K562 (cell line): ENCODE measurements around the gene CD82. TPM values are rescaled to one million over a fixed set of nuclear protein-coding genes. Genes with fewer than 3 reads are reported as not detected.

Experiments
- ATAC-seq: fragments of 200-7000 bp; cut with Tn5 transposase; 3 replicates; pipeline ENCODE4 v1.9.1; 2020; ENCODE audit warnings: moderate library complexity
- BruUV-seq: library from RNA; stranded (reverse); fragments of 400-500 nt; replicated peaks from 2 replicates; lab custom pipeline; 2021; lab: Mats Ljungman, UMichigan
- CTCF ChIA-PET: fragments of 300-600 bp; formaldehyde crosslinking; extraction: SDS; loops from one replicate; lab custom pipeline; 2021; ENCODE audit warnings: low intra/inter-chr PET ratio; lab: Yijun Ruan, JAX
- POLR2A ChIA-PET: fragments of 300-600, 350-650 bp; sonication (Branson Sonifier 250); formaldehyde crosslinking; extraction: SDS; loops from one replicate; lab custom pipeline; 2021; ENCODE audit warnings: antibody characterized with exemption, inconsistent platforms; lab: Yijun Ruan, JAX
- DNase-seq, 4 experiments: peaks; one replicate each; pipeline versions ENCODE4 v3.0.0 to v3.0.0-alpha.2; 2011 to 2018; ENCODE audit warnings: low spot score in 3 of 4, mixed read lengths in 3 of 4; ENCODE audit errors: extremely low read depth in 1 of 4
- FAIRE-seq: peaks from 2 replicates; lab custom pipeline; 2011; peaks lifted over from hg19 to GRCh38; lab: Jason Lieb, UNC
- H2AFZ ChIP-seq: 2 replicates; pipeline ENCODE4 v1.6.0; 2011; ENCODE audit warnings: low read depth, low read length, control low read depth, inconsistent platforms
- H3K27ac ChIP-seq: fragments of 200-600 bp; 3 replicates; pipeline ENCODE4 v1.8.0; 2011; ENCODE audit warnings: low read depth, mild to moderate bottlenecking, control low read depth, inconsistent platforms, low read length, moderate library complexity, mixed read lengths; ENCODE audit errors: extremely low read depth
- H3K27me3 ChIP-seq, 2 experiments: fragments of 300-600 bp in 1 of 2; 2 replicates in 1 of 2; 3 replicates in 1 of 2; pipeline versions ENCODE4 v1.6.0 to v1.8.0; 2011; ENCODE audit warnings: inconsistent platforms in 2 of 2, low read length in 2 of 2, mild to moderate bottlenecking in 1 of 2, mixed read lengths in 1 of 2, moderate library complexity in 1 of 2; ENCODE audit not compliant: control insufficient read depth in 2 of 2, insufficient read depth in 2 of 2
- H3K36me3 ChIP-seq: fragments of 300-600 bp; 3 replicates; pipeline ENCODE4 v1.8.0; 2011; ENCODE audit warnings: mild to moderate bottlenecking, low read length, inconsistent platforms; ENCODE audit not compliant: control insufficient read depth, insufficient read depth
- H3K4me1 ChIP-seq, 2 experiments: fragments of 200-600 bp in 1 of 2; replicated peaks in 1 of 2; 2 replicates in 1 of 2; 3 replicates in 1 of 2; pipeline versions ENCODE4 v1.5.1 to v1.8.0; 2011; ENCODE audit warnings: inconsistent platforms in 2 of 2, low read length in 2 of 2, mild to moderate bottlenecking in 1 of 2, mixed read lengths in 1 of 2, moderate library complexity in 1 of 2; ENCODE audit not compliant: control insufficient read depth in 2 of 2, insufficient read depth in 2 of 2
- H3K4me2 ChIP-seq: 2 replicates; pipeline ENCODE4 v1.6.1; 2011; ENCODE audit warnings: low read length, control low read depth, inconsistent platforms, mixed read lengths; ENCODE audit not compliant: insufficient read depth
- H3K4me3 ChIP-seq: fragments of 200-600 bp; sonication (generic), shearing (Covaris generic); 2 replicates; pipeline ENCODE4 v1.5.1; 2016; ENCODE audit warnings: control low read depth, inconsistent platforms
- H3K79me2 ChIP-seq: fragments of 200-600 bp; 3 replicates; pipeline ENCODE4 v1.8.0; 2011; ENCODE audit warnings: low read length, inconsistent platforms; ENCODE audit not compliant: control insufficient read depth, insufficient read depth
- H3K9ac ChIP-seq, 2 experiments: 2 replicates each; pipeline versions ENCODE4 v1.6.0 to v1.6.1; 2011; ENCODE audit warnings: low read depth in 2 of 2, low read length in 2 of 2, control low read depth in 1 of 2, inconsistent platforms in 1 of 2, mild to moderate bottlenecking in 1 of 2, mixed read lengths in 1 of 2; ENCODE audit not compliant: insufficient read depth in 1 of 2
- H3K9me1 ChIP-seq: one replicate; pipeline ENCODE4 v1.6.0; 2011; ENCODE audit warnings: inconsistent platforms, mild to moderate bottlenecking, low read length, moderate library complexity; ENCODE audit not compliant: control insufficient read depth, insufficient read depth
- H3K9me3 ChIP-seq: replicated peaks from 2 replicates; pipeline ENCODE4 v1.5.1; 2011; ENCODE audit warnings: low read depth, low read length, inconsistent platforms; ENCODE audit not compliant: control insufficient read depth, insufficient read depth
- H4K20me1 ChIP-seq: replicated peaks from 2 replicates; pipeline ENCODE4 v1.6.1; 2011; ENCODE audit warnings: low read length, inconsistent platforms, mixed read lengths; ENCODE audit not compliant: control insufficient read depth, insufficient read depth
- ADNP ChIP-seq: fragments of 200-800 bp; sonication (Bioruptor generic); IDR thresholded peaks from 2 replicates; pipeline ENCODE4 v1.6.1; 2016; ENCODE audit warnings: missing genetic modification characterization, missing compliant biosample characterization
- BCOR ChIP-seq: fragments of 450-650 bp; IDR thresholded peaks from 2 replicates; pipeline ENCODE4 v1.6.1; 2016
- BRD9 ChIP-seq: fragments of 450-650 bp; IDR thresholded peaks from 2 replicates; pipeline ENCODE4 v1.6.1; 2018; ENCODE audit warnings: low read depth; ENCODE audit not compliant: partially characterized antibody
- E2F3 ChIP-seq: fragments of 250-450 bp; sonication (Bioruptor Pico); IDR thresholded peaks from 2 replicates; pipeline ENCODE4 v1.4.0; 2020; ENCODE audit warnings: mild to moderate bottlenecking
- HDAC2 ChIP-seq: fragments of 450-650 bp; IDR thresholded peaks from 2 replicates; pipeline ENCODE4 v1.6.1; 2016; ENCODE audit warnings: mild to moderate bottlenecking
- JUN ChIP-seq, 2 experiments: sonication (generic) in 1 of 2; formaldehyde crosslinking in 1 of 2; IDR thresholded peaks; 2 replicates each; pipeline versions ENCODE4 v1.6.1 to v1.8.0; 2012 to 2022; ENCODE audit warnings: borderline replicate concordance in 2 of 2, mild to moderate bottlenecking in 2 of 2, improper control_type of control experiment in 1 of 2, low read depth in 1 of 2, low read length in 1 of 2, missing genetic modification reagents in 1 of 2
- KDM1A ChIP-seq, 2 experiments: fragments of 450-650 bp; IDR thresholded peaks; 2 replicates each; pipeline ENCODE4 v1.6.1; 2016; ENCODE audit warnings: mild to moderate bottlenecking in 2 of 2
- L3MBTL2 ChIP-seq: fragments of 450-650 bp; IDR thresholded peaks from 2 replicates; pipeline ENCODE4 v1.6.1; 2016; ENCODE audit warnings: mild to moderate bottlenecking, moderate library complexity
- MCM5 ChIP-seq: fragments of 450-650 bp; IDR thresholded peaks from 2 replicates; pipeline ENCODE4 v1.6.1; 2016; ENCODE audit warnings: low read depth
- PHF20 ChIP-seq: fragments of 450-650 bp; IDR thresholded peaks from 2 replicates; pipeline ENCODE4 v1.6.1; 2018; ENCODE audit not compliant: partially characterized antibody
- PTBP1 ChIP-seq: fragments of 200-400 bp; formaldehyde crosslinking; IDR thresholded peaks from 2 replicates; pipeline ENCODE4 v1.6.1; 2017; ENCODE audit warnings: low read depth, low read length
- RBM25 ChIP-seq: fragments of 200-400 bp; formaldehyde crosslinking; IDR thresholded peaks from 2 replicates; pipeline ENCODE4 v1.6.1; 2018; ENCODE audit warnings: low read length, low read depth, moderate library complexity; ENCODE audit not compliant: severe bottlenecking
- RCOR1 ChIP-seq, 2 experiments: IDR thresholded peaks; 2 replicates each; pipeline ENCODE4 v1.6.1; 2012; ENCODE audit warnings: low read depth in 2 of 2, low read length in 2 of 2, borderline replicate concordance in 1 of 2, improper control_type of control experiment in 1 of 2
- RFX7 ChIP-seq: fragments of 250-450 bp; sonication (Bioruptor Pico); IDR thresholded peaks from 2 replicates; pipeline ENCODE4 v1.5.1; 2021; ENCODE audit warnings: mild to moderate bottlenecking
- SETDB1 ChIP-seq: IDR thresholded peaks from one replicate; pipeline ENCODE4 v1.6.1; 2012; ENCODE audit warnings: low read length, control low read depth, inconsistent platforms
- SMAD4 ChIP-seq: fragments of 250-450 bp; sonication (Bioruptor Pico); conservative IDR thresholded peaks from 2 replicates; pipeline ENCODE4 v1.8.0; 2021; ENCODE audit warnings: inconsistent platforms, mild to moderate bottlenecking, moderate library complexity
- SMARCA5 ChIP-seq: fragments of 450-650 bp; IDR thresholded peaks from 2 replicates; pipeline ENCODE4 v1.6.1; 2016
- TAF15 ChIP-seq: fragments of 200-400 bp; formaldehyde crosslinking; IDR thresholded peaks from 2 replicates; pipeline ENCODE4 v1.6.1; 2017; ENCODE audit warnings: mild to moderate bottlenecking, low read depth, low read length, moderate library complexity
- ZFP36 ChIP-seq: fragments of 150-350 bp; IDR thresholded peaks from 2 replicates; pipeline ENCODE4 v1.6.1; 2018; ENCODE audit warnings: low read length, low read depth; ENCODE audit not compliant: partially characterized antibody
- WGBS: fragments of 100-300 bp; shearing (Covaris generic); methylation state at CpG from one replicate; pipeline ENCODE4 v1.1.6; 2016; ENCODE audit warnings: low coverage, mixed read lengths; ENCODE audit not compliant: insufficient coverage; ENCODE audit errors: missing lambda C conversion rate; 5-methylcytosine and 5-hydroxymethylcytosine counted together
- in situ Hi-C: fragments of 300-500 bp; cut with MboI; formaldehyde crosslinking; loops from 4 replicates; pipeline ENCODE4 v1.15.0; 2018; ENCODE audit warnings: inconsistent platforms, mixed read lengths
- intact Hi-C: fragments of 100-400 bp; cut with micrococcal nuclease; formaldehyde crosslinking; loops from 2 replicates; pipeline ENCODE4 v1.14.2; 2022
- polyA plus RNA-seq, 8 experiments: library from polyadenylated mRNA; depleted of rRNA in 4 of 8; stranded (reverse) in 5 of 8; unstranded in 3 of 8; fragments of >200 nt; fragmentation: Nextera tagmentation in 2 of 8; fragmentation: Illumina TruSeq in 1 of 8; extraction: Ambion mirVana in 2 of 8; extraction: Trizol in 1 of 8; gene quantifications; 2 replicates each; pipeline versions ENCODE4 v1.2.1 to v1.2.3, GENCODE V29; 2011 to 2014; ENCODE audit warnings: inconsistent platforms in 1 of 8, missing spikeins in 1 of 8
- total RNA-seq, 7 experiments: library from RNA; depleted of rRNA in 6 of 7; stranded (reverse); fragments of >200 nt in 6 of 7; fragmentation: Illumina TruSeq in 2 of 7; extraction: Trizol in 2 of 7; gene quantifications; 2 replicates each; pipeline versions ENCODE4 v1.2.1 to v1.2.3, GENCODE V29; 2011 to 2021; ENCODE audit warnings: low replicate concordance in 1 of 7
- TF ChIP-seq, protein P1 (sequence below): fragments of 200-800 bp; sonication (Bioruptor generic); IDR thresholded peaks from 2 replicates; pipeline ENCODE4 v1.6.1; 2017; ENCODE audit warnings: missing genetic modification characterization, missing compliant biosample characterization
- TF ChIP-seq, protein P2 (sequence below): sonication (generic); formaldehyde crosslinking; IDR thresholded peaks from 2 replicates; pipeline ENCODE4 v1.8.0; 2022; ENCODE audit warnings: missing genetic modification reagents, mild to moderate bottlenecking, borderline replicate concordance

Gene CD82
- total and polyA plus RNA-seq, 9 of the 15 experiments (the other 6 are each of a cell fraction or from before 2014, with no cell fraction given): 0.27 to 9.4 (median 3.0) TPM

- in situ Hi-C loops: no loop called here
- ATAC-seq (no peak), DNase-seq (no peak), FAIRE-seq (no peak)
- Histone ChIP-seq H3K36me3 (no peaks in the 10 kb centered on the region; the same call in 2 of the 3 replicates), H3K27ac (peak overlapping the region; percentile 70; the same call in 2 of the 3 replicates), H3K4me3 (no peak overlapping the region), H3K4me2 (no peak overlapping the region), H4K20me1 (no peaks in the 10 kb centered on the region), H2AFZ (peak overlapping the region; percentile 97), H3K27me3 (no peaks in the 10 kb centered on the region), H3K9me3 (peaks cover 3% of the 10 kb centered on the region; the same call in 1 of the 2 replicates)
- CTCF ChIA-PET: no interaction called here
- intact Hi-C loops: no loop called here
- POLR2A ChIA-PET: interaction anchor here (0.6 kb wide), 1 partner anchor 79 kb away, joined by 3 read pairs; no protein-coding TSS in a partner anchor
- BruUV-seq: no TSS peak
- 85% methylated on average over 2 of the region's 2 CpGs for whole genome bisulfite sequencing
- TF ChIP-seq E2F3 (no peak), L3MBTL2 (0 out of 2 replicates have a peak, but pooled peaks have one; percentile 4), BRD9 (peak; percentile 84), RBM25 (peak; percentile 96), RFX7 (CRISPR knock-in tag) (no peak), PTBP1 (0 out of 2 replicates have a peak, but pooled peaks have one; percentile 71), SETDB1 (no peak), PHF20 (peak; percentile 21), HDAC2 (peak; percentile 57; the same call in 1 of the 2 replicates), ADNP (tag) (peak; percentile 89), BCOR (peak; percentile 92), TAF15 (no peak), KDM1A (IDR thresholded peaks at IDR 0.05) (peak; percentile 66 to 84), RCOR1 (IDR thresholded peaks at IDR 0.05; ENCODE audit: borderline replicate concordance in 1 of 2, low read depth in 2 of 2, low read length in 2 of 2) (peak in 1 of 2 experiments; percentile 43; a peak in 1 of 4 replicates), JUN (IDR thresholded peaks at IDR 0.05; ENCODE audit: borderline replicate concordance, low read depth, low read length) (no peak), JUN (CRISPR knock-in tag; IDR thresholded peaks at IDR 0.05; ENCODE audit: borderline replicate concordance) (no peak), ZFP36 (peak; percentile 89), MCM5 (no peak), SMAD4 (CRISPR knock-in tag) (no peak), SMARCA5 (peak; percentile 88)
- TF ChIP-seq, protein P1, sequence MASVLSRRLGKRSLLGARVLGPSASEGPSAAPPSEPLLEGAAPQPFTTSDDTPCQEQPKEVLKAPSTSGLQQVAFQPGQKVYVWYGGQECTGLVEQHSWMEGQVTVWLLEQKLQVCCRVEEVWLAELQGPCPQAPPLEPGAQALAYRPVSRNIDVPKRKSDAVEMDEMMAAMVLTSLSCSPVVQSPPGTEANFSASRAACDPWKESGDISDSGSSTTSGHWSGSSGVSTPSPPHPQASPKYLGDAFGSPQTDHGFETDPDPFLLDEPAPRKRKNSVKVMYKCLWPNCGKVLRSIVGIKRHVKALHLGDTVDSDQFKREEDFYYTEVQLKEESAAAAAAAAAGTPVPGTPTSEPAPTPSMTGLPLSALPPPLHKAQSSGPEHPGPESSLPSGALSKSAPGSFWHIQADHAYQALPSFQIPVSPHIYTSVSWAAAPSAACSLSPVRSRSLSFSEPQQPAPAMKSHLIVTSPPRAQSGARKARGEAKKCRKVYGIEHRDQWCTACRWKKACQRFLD (CRISPR knock-in tag): no peak
- TF ChIP-seq, protein P2, sequence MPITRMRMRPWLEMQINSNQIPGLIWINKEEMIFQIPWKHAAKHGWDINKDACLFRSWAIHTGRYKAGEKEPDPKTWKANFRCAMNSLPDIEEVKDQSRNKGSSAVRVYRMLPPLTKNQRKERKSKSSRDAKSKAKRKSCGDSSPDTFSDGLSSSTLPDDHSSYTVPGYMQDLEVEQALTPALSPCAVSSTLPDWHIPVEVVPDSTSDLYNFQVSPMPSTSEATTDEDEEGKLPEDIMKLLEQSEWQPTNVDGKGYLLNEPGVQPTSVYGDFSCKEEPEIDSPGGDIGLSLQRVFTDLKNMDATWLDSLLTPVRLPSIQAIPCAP: no peak
- TF ChIP-seq, all 486 proteins: peak for 12
- H3K9me1 ChIP-seq: no peaks in the 10 kb centered on the region
- no peaks in the 10 kb centered on the region for H3K79me2 ChIP-seq
- peak overlapping the region; percentile 43 to 82; a peak in 3 of 4 replicates for H3K9ac ChIP-seq
- H3K4me1 ChIP-seq: peaks cover 66 to 77% of the 10 kb centered on the region in 2 experiments
Observed at GRCh38 chr11:44528581-44528980, 36.9 kb upstream of the CD82 start.
